ENCODE measurements around the gene OR1D5. TPM values are rescaled to one million over a fixed set of nuclear protein-coding genes. Genes with fewer than 3 reads are reported as not detected.

Gene OR1D5
- total and polyA plus RNA-seq, 8 donors = not detected

GRCh38 chr17:3024346-3024745, 39.1 kb downstream of the OR1D5 start:
- peaks cover 0 to 51% (median 19%) of the 10 kb centered on the region in 3 donors for H3K36me3 ChIP-seq
- FAIRE-seq (no peak), DNase-seq (no peak), ATAC-seq (no peak)
- H3K9me3 ChIP-seq = no peaks in the 10 kb centered on the region
- no peak overlapping the region for H3K27ac ChIP-seq
- intact Hi-C loops (cut with DNase I) = no loop called here
- TF ChIP-seq CTCF (IDR thresholded peaks at IDR 0.05) = no peak
- no peaks in the 10 kb centered on the region for H3K4me1 ChIP-seq
- WGBS, 2 donors = 93 to 95% methylated on average over 2 of the region's 2 CpGs
- no peaks in the 10 kb centered on the region for H3K27me3 ChIP-seq
- H3K4me3 ChIP-seq = no peak overlapping the region

DNA sequence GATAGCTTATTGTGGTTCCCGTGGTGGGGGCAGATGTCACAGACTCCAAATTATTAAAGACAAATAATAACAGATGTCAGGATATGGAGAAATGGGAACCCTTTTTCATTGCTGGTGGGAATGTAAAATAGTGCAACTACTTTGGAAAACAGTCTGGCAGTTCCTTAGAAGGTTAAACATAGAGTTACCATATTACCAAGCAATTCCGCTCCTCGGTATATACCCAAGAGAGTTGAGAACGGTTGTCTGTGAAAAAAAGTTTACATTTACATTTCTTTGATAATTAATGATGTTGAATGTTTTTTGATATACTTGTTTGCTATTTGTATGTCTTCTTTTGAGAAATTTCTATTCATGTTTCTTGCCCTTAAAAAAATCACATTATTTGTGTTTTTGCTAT, 41.2 kb downstream of the OR1D5 start:
- no peak overlapping the region for H3K4me3 ChIP-seq
- H3K27ac ChIP-seq = no peak overlapping the region
- WGBS, 2 donors = 97 to 98% methylated on average over 4 of the region's 4 CpGs
- intact Hi-C loops (cut with DNase I) = no loop called here
- H3K27me3 ChIP-seq = no peaks in the 10 kb centered on the region
- ATAC-seq = no peak
- no peaks in the 10 kb centered on the region for H3K4me1 ChIP-seq
- H3K36me3 ChIP-seq = peaks cover 0 to 43% (median 18%) of the 10 kb centered on the region in 3 donors
- no peak for DNase-seq
- TF ChIP-seq CTCF (IDR thresholded peaks at IDR 0.05) = no peak
- H3K9me3 ChIP-seq = no peaks in the 10 kb centered on the region
- no peak for FAIRE-seq

DNA sequence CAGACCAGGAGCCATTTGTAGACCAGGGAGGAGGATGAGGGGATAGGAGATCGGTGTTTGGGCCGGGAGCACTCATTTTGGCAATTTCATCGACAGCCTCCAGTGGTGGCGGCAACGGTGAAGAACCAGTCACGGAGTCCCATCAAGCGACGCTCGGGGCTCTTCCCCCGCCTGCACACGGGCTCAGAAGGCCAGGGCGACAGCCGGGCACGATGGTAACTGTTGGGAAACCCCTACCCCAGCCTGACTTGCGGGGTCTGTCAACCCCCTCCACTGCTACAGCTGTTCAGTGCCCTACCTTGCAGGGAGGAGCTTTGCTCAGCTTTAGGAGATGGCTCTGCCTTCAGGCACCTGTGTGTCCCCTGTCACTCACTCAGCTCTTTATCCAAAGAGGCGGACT, 43.0 kb downstream of the OR1D5 start:
- no peak for TF ChIP-seq CTCF (IDR thresholded peaks at IDR 0.05)
- Histone ChIP-seq H3K27me3 (no peaks in the 10 kb centered on the region), H3K4me3 (no peak overlapping the region), H3K27ac (no peak overlapping the region), H3K4me1 (no peaks in the 10 kb centered on the region), H3K36me3 (peaks cover 0 to 36% (median 7%) of the 10 kb centered on the region in 3 donors), H3K9me3 (no peaks in the 10 kb centered on the region)
- 97 to 98% methylated on average over 16 of the region's 16 CpGs for WGBS, 2 donors
- intact Hi-C loops (cut with DNase I) = no loop called here
- no peak for ATAC-seq
- DNase-seq = peak in 2 of 6 donors; percentile 12 to 30
- FAIRE-seq = no peak

GRCh38 chr17:3019761-3020160, 43.6 kb downstream of the OR1D5 start:
- H3K36me3 ChIP-seq = peaks cover 0 to 32% (median 7%) of the 10 kb centered on the region in 3 donors
- intact Hi-C loops (cut with DNase I) = loop anchor here in 2 of 3 donors (5.0 to 10.0 kb wide), 2 partner anchors 175 to 177 kb away; no protein-coding TSS in a partner anchor
- ATAC-seq (no peak), DNase-seq (peak in 2 of 6 donors; percentile 14 to 34), FAIRE-seq (no peak)
- no peak for TF ChIP-seq CTCF (IDR thresholded peaks at IDR 0.05)
- WGBS, 2 donors = 85 to 87% methylated on average over 8 to 9 of the region's 9 CpGs
- H3K4me3 ChIP-seq = no peak overlapping the region
- H3K9me3 ChIP-seq = no peaks in the 10 kb centered on the region
- no peaks in the 10 kb centered on the region for H3K4me1 ChIP-seq
- H3K27ac ChIP-seq = no peak overlapping the region
- no peaks in the 10 kb centered on the region for H3K27me3 ChIP-seq

DNA sequence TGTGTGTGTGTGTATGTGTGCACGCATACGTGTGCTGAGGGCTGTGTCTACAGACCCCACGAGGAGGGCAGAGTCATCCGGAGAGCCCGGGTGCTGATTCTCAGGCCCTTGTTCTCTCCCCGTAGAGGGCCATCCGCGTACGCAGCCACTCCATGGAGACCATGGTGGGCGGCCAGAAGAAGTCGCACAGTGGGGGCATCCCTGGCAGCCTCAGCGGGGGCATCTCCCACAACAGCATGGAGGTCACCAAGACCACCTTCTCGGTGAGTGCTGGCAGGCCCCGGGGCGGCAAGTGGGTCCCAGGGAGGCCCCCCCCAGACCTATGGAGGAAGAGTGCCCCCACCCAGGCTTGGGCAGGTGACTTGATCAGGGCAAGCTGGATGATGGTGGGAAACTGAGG, 45.5 kb downstream of the OR1D5 start:
- ATAC-seq = no peak
- H3K27me3 ChIP-seq = no peaks in the 10 kb centered on the region
- H3K27ac ChIP-seq = no peak overlapping the region
- WGBS, 2 donors = 92 to 97% methylated on average over 15 of the region's 15 CpGs
- H3K4me1 ChIP-seq = no peaks in the 10 kb centered on the region
- intact Hi-C loops (cut with DNase I) = loop anchor here in 2 of 3 donors (5.0 to 10.0 kb wide), 2 partner anchors 173 to 176 kb away; no protein-coding TSS in a partner anchor
- no peak overlapping the region for H3K4me3 ChIP-seq
- peak in 3 of 6 donors; percentile 21 to 73 (median 46) for DNase-seq
- H3K9me3 ChIP-seq = no peaks in the 10 kb centered on the region
- no peak for TF ChIP-seq CTCF (IDR thresholded peaks at IDR 0.05)
- H3K36me3 ChIP-seq = peaks cover 0 to 32% (median 7%) of the 10 kb centered on the region in 3 donors
- no peak for FAIRE-seq

Data from pancreas (tissue), 10 donors.